Astrocyte of the spinal cord (primary cell): Measurements from ENCODE around the gene NADSYN1.
A peak's percentile ranks its signal among the peaks of the same experiment; 100 is the strongest.

Source experiments
- DNase-seq: peaks from one replicate; pipeline ENCODE4 v3.0.0; 2011; ENCODE audit warnings: low read depth, low spot score
- H3K4me3 ChIP-seq: 2 replicates; pipeline ENCODE4 v1.5.1; 2011; ENCODE audit warnings: low read depth, mild to moderate bottlenecking, low read length, moderate library complexity
- CTCF ChIP-seq: IDR thresholded peaks from 2 replicates; pipeline ENCODE4 v1.5.1; 2012; ENCODE audit warnings: low read depth, mild to moderate bottlenecking, low read length, inconsistent platforms
- in situ Hi-C: cut with HindIII; loops from 2 replicates; pipeline ENCODE4 v1.10.0; 2017; ENCODE audit warnings: low sequenced_read_pairs

The NADSYN1 gene

GRCh38 chr11:71495286-71496230 lies 42.6 kb downstream of the NADSYN1 start:
- no peak overlapping the region for H3K4me3 ChIP-seq
- in situ Hi-C loops = no loop called here
- DNase-seq = no peak
- no peak for TF ChIP-seq CTCF

GRCh38 chr11:71496421-71496820 lies 43.4 kb downstream of the NADSYN1 start:
- DNase-seq = no peak
- TF ChIP-seq CTCF = no peak
- in situ Hi-C loops = no loop called here
- no peak overlapping the region for H3K4me3 ChIP-seq

- no peak overlapping the region for H3K4me3 ChIP-seq
- in situ Hi-C loops = no loop called here
- TF ChIP-seq CTCF = no peak
- no peak for DNase-seq
Observed at GRCh38 chr11:71498091-71498490, 45.1 kb downstream of the NADSYN1 start.

GRCh38 chr11:71499125-71499524 lies 46.1 kb downstream of the NADSYN1 start:
- H3K4me3 ChIP-seq = no peak overlapping the region
- in situ Hi-C loops = no loop called here
- DNase-seq = peak; percentile 6
- TF ChIP-seq CTCF = no peak

- DNase-seq = no peak
- in situ Hi-C loops = no loop called here
- H3K4me3 ChIP-seq = no peak overlapping the region
- no peak for TF ChIP-seq CTCF
Observed at GRCh38 chr11:71499546-71499945, 46.5 kb downstream of the NADSYN1 start.

GRCh38 chr11:71500601-71501021 lies 47.6 kb downstream of the NADSYN1 start:
- no peak for TF ChIP-seq CTCF
- in situ Hi-C loops = no loop called here
- no peak for DNase-seq

More at GRCh38 chr11:71500601-71501021, 47.6 kb downstream of the NADSYN1 start:
- no peak overlapping the region for H3K4me3 ChIP-seq
